ENCODE measurements around the gene CGRRF1.

Gene CGRRF1

GRCh38 chr14:54509546-54510501 is at the start of gene CGRRF1:
CGRRF1 (plus strand) TSS chr14:54509906; CDS start chr14:54509960, 54 bp downstream.
- DNase-seq = peak; percentile 94

GRCh38 chr14:54462048-54462447 is 47.7 kb upstream of the CGRRF1 start:
- no peak for DNase-seq

- no peak for DNase-seq
These were observed 44.1 kb upstream of the CGRRF1 start for GRCh38 chr14:54465654-54466053.

GRCh38 chr14:54467280-54467679 is 42.4 kb upstream of the CGRRF1 start:
- DNase-seq = no peak

GRCh38 chr14:54470701-54471100 is 39.0 kb upstream of the CGRRF1 start:
- no peak for DNase-seq

- no peak for DNase-seq
These were observed 38.1 kb upstream of the CGRRF1 start for GRCh38 chr14:54471641-54472040.

GRCh38 chr14:54472315-54472714 is 37.4 kb upstream of the CGRRF1 start:
- DNase-seq = no peak

- DNase-seq = no peak
These were observed 35.4 kb upstream of the CGRRF1 start for GRCh38 chr14:54474232-54474793.

GRCh38 chr14:54475187-54475899 is 34.4 kb upstream of the CGRRF1 start:
- no peak for DNase-seq

- no peak for DNase-seq
These were observed 33.8 kb upstream of the CGRRF1 start for GRCh38 chr14:54475911-54476310.

GRCh38 chr14:54478636-54479215 is 31.0 kb upstream of the CGRRF1 start:
- DNase-seq = no peak

GRCh38 chr14:54480830-54481562 is 28.7 kb upstream of the CGRRF1 start:
- no peak for DNase-seq

GRCh38 chr14:54481695-54482094 is 28.0 kb upstream of the CGRRF1 start:
- DNase-seq = no peak

- DNase-seq = no peak
These were observed 26.5 kb upstream of the CGRRF1 start for GRCh38 chr14:54483073-54483745.

GRCh38 chr14:54483846-54484245 is 25.9 kb upstream of the CGRRF1 start:
- no peak for DNase-seq

GRCh38 chr14:54486685-54487084 is 23.0 kb upstream of the CGRRF1 start:
- DNase-seq = no peak

- no peak for DNase-seq
These were observed 21.9 kb upstream of the CGRRF1 start for GRCh38 chr14:54487771-54488170.

GRCh38 chr14:54488318-54488645 is 21.4 kb upstream of the CGRRF1 start:
- no peak for DNase-seq

GRCh38 chr14:54488646-54489317 is 20.9 kb upstream of the CGRRF1 start, which contains the start of gene GMFB:
GMFB (minus strand) TSS chr14:54488980; CDS start chr14:54488927, 53 bp downstream.
- DNase-seq = peak; percentile 81

GRCh38 chr14:54489318-54489683 is 20.4 kb upstream of the CGRRF1 start:
- no peak for DNase-seq

- DNase-seq = no peak
These were observed 19.8 kb upstream of the CGRRF1 start for GRCh38 chr14:54489731-54490444.

Data from DMS153 (cell line).